Trophoblast cell (in vitro differentiated cells and primary cell): ENCODE data around the gene PHIP.

Source experiments
- DNase-seq, 2 donors: peaks; one replicate each; pipeline ENCODE4 v3.0.0-alpha.2; 2016
- H2AFZ ChIP-seq: 2 replicates; pipeline ENCODE4 v1.6.1; 2013; ENCODE audit warnings: low read length, moderate library complexity, mild to moderate bottlenecking; ENCODE audit not compliant: insufficient read depth, poor library complexity
- H2AK5ac ChIP-seq: 2 replicates; pipeline ENCODE4 v1.6.1; 2013; ENCODE audit warnings: mild to moderate bottlenecking, low read length
- H2BK120ac ChIP-seq: 2 replicates; pipeline ENCODE4 v1.6.1; 2013; ENCODE audit warnings: low read length, mild to moderate bottlenecking, moderate library complexity; ENCODE audit not compliant: insufficient read depth, poor library complexity
- H2BK12ac ChIP-seq: 2 replicates; pipeline ENCODE4 v1.6.1; 2013; ENCODE audit warnings: mild to moderate bottlenecking, low read length, moderate library complexity
- H2BK5ac ChIP-seq: 2 replicates; pipeline ENCODE4 v1.6.1; 2013; ENCODE audit warnings: low read length, low read depth, moderate library complexity, mild to moderate bottlenecking; ENCODE audit not compliant: poor library complexity
- H3K14ac ChIP-seq: 2 replicates; pipeline ENCODE4 v1.6.1; 2013; ENCODE audit warnings: mild to moderate bottlenecking, low read length
- H3K18ac ChIP-seq: 2 replicates; pipeline ENCODE4 v1.6.1; 2013; ENCODE audit warnings: mild to moderate bottlenecking, low read length
- H3K23ac ChIP-seq: 2 replicates; pipeline ENCODE4 v1.6.1; 2013; ENCODE audit warnings: low read length
- H3K27ac ChIP-seq: 2 replicates; pipeline ENCODE4 v1.5.1; 2013; ENCODE audit warnings: low read depth, mild to moderate bottlenecking, inconsistent platforms, low read length, moderate library complexity
- H3K27me3 ChIP-seq: 2 replicates; pipeline ENCODE4 v1.6.1; 2013; ENCODE audit warnings: inconsistent platforms, mild to moderate bottlenecking, low read length, moderate library complexity; ENCODE audit not compliant: insufficient read depth
- H3K36me3 ChIP-seq, 2 experiments: 1 replicate in 1 of 2; 2 replicates in 1 of 2; pipeline ENCODE4 v1.6.1; 2013; ENCODE audit warnings: low read length in 2 of 2, mild to moderate bottlenecking in 2 of 2, moderate library complexity in 1 of 2; ENCODE audit not compliant: insufficient read depth in 2 of 2, control insufficient read depth in 1 of 2
- H3K4ac ChIP-seq: 2 replicates; pipeline ENCODE4 v1.6.1; 2013; ENCODE audit warnings: low read depth, mild to moderate bottlenecking, low read length, moderate library complexity
- H3K4me1 ChIP-seq, 2 experiments: 1 replicate in 1 of 2; 2 replicates in 1 of 2; pipeline ENCODE4 v1.6.1; 2013; ENCODE audit warnings: low read length in 2 of 2, mild to moderate bottlenecking in 2 of 2, moderate library complexity in 1 of 2; ENCODE audit not compliant: insufficient read depth in 2 of 2, control insufficient read depth in 1 of 2
- H3K4me2 ChIP-seq: 2 replicates; pipeline ENCODE4 v1.6.1; 2013; ENCODE audit warnings: inconsistent platforms, mild to moderate bottlenecking, low read length, moderate library complexity
- H3K4me3 ChIP-seq: 2 replicates; pipeline ENCODE4 v1.5.1; 2013; ENCODE audit warnings: mild to moderate bottlenecking, low read depth, low read length, inconsistent platforms
- H3K79me1 ChIP-seq: one replicate; pipeline ENCODE4 v1.6.1; 2013; ENCODE audit warnings: low read length
- H3K79me2 ChIP-seq: 2 replicates; pipeline ENCODE4 v1.6.1; 2013; ENCODE audit warnings: low read length, mild to moderate bottlenecking; ENCODE audit not compliant: control insufficient read depth, insufficient read depth, poor library complexity
- H3K9ac ChIP-seq: 2 replicates; pipeline ENCODE4 v1.6.1; 2013; ENCODE audit warnings: mild to moderate bottlenecking, low read length
- H3K9me3 ChIP-seq: 2 replicates; pipeline ENCODE4 v1.6.1; 2013; ENCODE audit warnings: low read depth, mild to moderate bottlenecking, control low read depth, inconsistent platforms, low read length; ENCODE audit not compliant: insufficient read depth
- H4K12ac ChIP-seq: 2 replicates; pipeline ENCODE4 v1.6.1; 2013; ENCODE audit warnings: low read depth, mild to moderate bottlenecking, low read length, moderate library complexity
- H4K8ac ChIP-seq: 2 replicates; pipeline ENCODE4 v1.6.1; 2013; ENCODE audit warnings: low read depth, mild to moderate bottlenecking, low read length, moderate library complexity
- H4K91ac ChIP-seq: one replicate; pipeline ENCODE4 v1.6.1; 2013; ENCODE audit warnings: low read depth, mild to moderate bottlenecking, low read length, moderate library complexity
- WGBS: extraction: QIAGEN DNeasy Blood & Tissue Kit; methylation state at CpG from one replicate; pipeline ENCODE4 v1.1.7; 2013; ENCODE audit warnings: missing lambda C conversion rate; ENCODE audit not compliant: insufficient read length, insufficient coverage; ENCODE audit errors: extremely low coverage; 5-methylcytosine and 5-hydroxymethylcytosine counted together

Gene PHIP

GRCh38 chr6:78953798-78954197 lies 124.3 kb downstream of the PHIP start:
- H3K27me3 ChIP-seq: no peaks in the 10 kb centered on the region
- H3K9me3 ChIP-seq: no peaks in the 10 kb centered on the region
- no peak overlapping the region for H3K14ac ChIP-seq
- H3K4ac ChIP-seq: no peak overlapping the region
- H3K18ac ChIP-seq: no peak overlapping the region
- no peak overlapping the region for H4K8ac ChIP-seq
- no peaks in the 10 kb centered on the region for H3K4me1 ChIP-seq
- H2BK12ac ChIP-seq: no peak overlapping the region
- H3K36me3 ChIP-seq: peaks cover 13 to 14% of the 10 kb centered on the region in 2 experiments
- H3K9ac ChIP-seq: no peak overlapping the region
- H3K23ac ChIP-seq: no peak overlapping the region
- no CpG with 5 or more reads among the region's 8 CpGs for WGBS
- no peak overlapping the region for H2BK5ac ChIP-seq
- no peak overlapping the region for H2AK5ac ChIP-seq
- no peak overlapping the region for H3K27ac ChIP-seq
- no peak overlapping the region for H4K91ac ChIP-seq
- H2BK120ac ChIP-seq: no peak overlapping the region
- no peak for DNase-seq
- H3K4me3 ChIP-seq: no peak overlapping the region
- H4K12ac ChIP-seq: no peak overlapping the region
- H2AFZ ChIP-seq: no peak overlapping the region
- no peaks in the 10 kb centered on the region for H3K79me2 ChIP-seq
- H3K4me2 ChIP-seq: no peak overlapping the region
- no peaks in the 10 kb centered on the region for H3K79me1 ChIP-seq

DNA sequence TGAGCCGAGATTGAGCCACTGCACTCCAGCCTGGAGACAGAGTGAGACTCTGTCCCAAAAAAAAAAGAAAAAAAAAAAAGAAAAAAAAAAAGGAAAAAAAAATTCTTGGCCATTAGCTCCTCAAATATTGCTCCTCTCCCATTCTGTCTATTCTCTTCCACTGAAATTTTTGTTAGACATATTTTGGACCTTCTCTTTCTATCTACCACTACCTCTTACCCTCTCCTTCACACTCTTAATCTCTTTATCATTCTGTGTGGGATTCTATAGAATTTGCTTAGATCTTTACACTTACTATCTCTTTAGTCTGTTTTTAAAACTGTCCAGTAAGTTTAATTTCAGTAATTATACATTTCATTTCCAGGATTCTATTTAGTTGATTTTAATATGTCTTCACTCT lies 125.7 kb downstream of the PHIP start:
- no peaks in the 10 kb centered on the region for H3K4me1 ChIP-seq
- H3K4me2 ChIP-seq: no peak overlapping the region
- DNase-seq: no peak
- H2AK5ac ChIP-seq: no peak overlapping the region
- no peak overlapping the region for H2BK12ac ChIP-seq
- no peak overlapping the region for H3K4ac ChIP-seq
- no peak overlapping the region for H3K14ac ChIP-seq
- no peak overlapping the region for H2AFZ ChIP-seq
- no peak overlapping the region for H4K8ac ChIP-seq
- H3K18ac ChIP-seq: no peak overlapping the region
- H4K91ac ChIP-seq: no peak overlapping the region
- no peak overlapping the region for H4K12ac ChIP-seq
- no peak overlapping the region for H3K9ac ChIP-seq
- no CpG with 5 or more reads among the region's 1 CpG for WGBS
- no peak overlapping the region for H3K4me3 ChIP-seq
- H3K27me3 ChIP-seq: no peaks in the 10 kb centered on the region
- no peaks in the 10 kb centered on the region for H3K9me3 ChIP-seq
- peaks cover 17 to 18% of the 10 kb centered on the region in 2 experiments for H3K36me3 ChIP-seq
- no peaks in the 10 kb centered on the region for H3K79me1 ChIP-seq
- no peak overlapping the region for H3K23ac ChIP-seq
- H3K79me2 ChIP-seq: no peaks in the 10 kb centered on the region
- no peak overlapping the region for H2BK120ac ChIP-seq
- no peak overlapping the region for H3K27ac ChIP-seq
- H2BK5ac ChIP-seq: no peak overlapping the region

DNA sequence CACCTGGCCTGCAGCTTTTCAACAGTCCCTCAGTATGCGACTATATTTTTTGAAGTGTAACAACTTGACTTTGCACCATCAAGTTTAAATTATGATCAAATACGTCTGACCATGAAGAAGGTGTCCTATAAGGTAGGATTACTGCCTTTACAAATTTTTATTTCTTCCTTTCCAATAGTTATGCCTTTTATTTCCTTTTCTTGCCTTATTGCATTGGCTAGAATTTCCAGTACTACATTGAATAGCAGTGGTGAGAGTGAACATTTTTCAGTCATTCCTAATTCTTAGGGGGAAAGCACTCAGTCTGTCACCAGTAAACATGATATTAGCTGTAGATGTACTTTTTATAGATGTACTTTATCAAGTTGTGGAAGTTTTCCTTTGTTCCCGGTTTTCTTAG lies 129.3 kb downstream of the PHIP start:
- Histone ChIP-seq H3K27ac (no peak overlapping the region), H3K9me3 (no peaks in the 10 kb centered on the region), H3K23ac (no peak overlapping the region), H4K12ac (no peak overlapping the region), H2BK120ac (no peak overlapping the region), H3K14ac (no peak overlapping the region), H3K27me3 (no peaks in the 10 kb centered on the region), H3K4ac (no peak overlapping the region), H2AFZ (no peak overlapping the region), H4K91ac (no peak overlapping the region), H4K8ac (no peak overlapping the region), H2AK5ac (no peak overlapping the region), H3K79me1 (no peaks in the 10 kb centered on the region), H2BK5ac (no peak overlapping the region), H3K18ac (no peak overlapping the region), H3K4me2 (no peak overlapping the region), H2BK12ac (no peak overlapping the region), H3K4me3 (no peak overlapping the region), H3K79me2 (no peaks in the 10 kb centered on the region), H3K9ac (no peak overlapping the region), H3K36me3 (peaks cover 13 to 19% of the 10 kb centered on the region in 2 experiments), H3K4me1 (no peaks in the 10 kb centered on the region)
- no peak for DNase-seq
- WGBS: no CpG with 5 or more reads among the region's 3 CpGs

GRCh38 chr6:78947962-78948361 lies 130.1 kb downstream of the PHIP start:
- no peak overlapping the region for H3K4ac ChIP-seq
- H3K79me2 ChIP-seq: no peaks in the 10 kb centered on the region
- H2BK120ac ChIP-seq: no peak overlapping the region
- H3K27ac ChIP-seq: no peak overlapping the region
- no peak overlapping the region for H3K23ac ChIP-seq
- H2AFZ ChIP-seq: no peak overlapping the region
- H3K27me3 ChIP-seq: no peaks in the 10 kb centered on the region
- H2BK12ac ChIP-seq: no peak overlapping the region
- H3K4me1 ChIP-seq: no peaks in the 10 kb centered on the region
- no peaks in the 10 kb centered on the region for H3K9me3 ChIP-seq
- no CpG with 5 or more reads among the region's 2 CpGs for WGBS
- H3K4me3 ChIP-seq: no peak overlapping the region
- H3K36me3 ChIP-seq: peaks cover 15 to 22% of the 10 kb centered on the region in 2 experiments
- H2BK5ac ChIP-seq: no peak overlapping the region
- no peak overlapping the region for H2AK5ac ChIP-seq
- H4K8ac ChIP-seq: no peak overlapping the region
- H3K4me2 ChIP-seq: no peak overlapping the region
- no peak overlapping the region for H3K18ac ChIP-seq
- no peak for DNase-seq
- H3K14ac ChIP-seq: no peak overlapping the region
- H3K79me1 ChIP-seq: no peaks in the 10 kb centered on the region
- H4K12ac ChIP-seq: no peak overlapping the region
- H4K91ac ChIP-seq: no peak overlapping the region
- H3K9ac ChIP-seq: no peak overlapping the region
